ENCODE results near the gene OSBPL8.
"Not testable (repeated sequence)": the region's sequence is repeated elsewhere in the genome, so short reads cannot be mapped to it uniquely, and the experiment has no call there.

Gene OSBPL8

GRCh38 chr12:76340680-76341435, 218.7 kb downstream of the OSBPL8 start:
- no peak for DNase-seq (ENCODE audit: low read depth)
- no peak overlapping the region for H3K4me3 ChIP-seq (ENCODE audit: low read depth, low read length)

GRCh38 chr12:76337583-76337982, 222.0 kb downstream of the OSBPL8 start:
- peak; percentile 18 for DNase-seq (ENCODE audit: low read depth)
- no peak overlapping the region for H3K4me3 ChIP-seq (ENCODE audit: low read depth, low read length)

DNA sequence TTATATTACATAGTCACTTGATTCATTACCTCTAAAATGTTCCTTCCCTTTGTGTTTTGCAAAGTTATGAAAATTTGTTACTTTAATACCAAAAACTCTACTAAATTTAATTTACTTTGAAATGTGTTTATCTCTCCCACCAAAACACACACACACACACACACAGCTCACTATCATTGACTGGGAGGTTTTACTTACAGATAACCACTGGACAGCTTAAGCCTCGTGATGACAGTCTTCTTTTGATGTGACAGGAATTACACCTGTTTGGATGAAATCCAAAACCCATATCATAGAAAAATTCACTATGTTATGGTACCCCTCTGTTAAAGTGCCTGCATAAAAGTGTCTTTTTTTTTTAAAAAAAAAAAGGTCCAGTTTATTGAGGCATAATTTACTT, 227.0 kb downstream of the OSBPL8 start:
- no peak overlapping the region for H3K4me3 ChIP-seq (ENCODE audit: low read depth, low read length)
- DNase-seq (ENCODE audit: low read depth) = no peak

DNA sequence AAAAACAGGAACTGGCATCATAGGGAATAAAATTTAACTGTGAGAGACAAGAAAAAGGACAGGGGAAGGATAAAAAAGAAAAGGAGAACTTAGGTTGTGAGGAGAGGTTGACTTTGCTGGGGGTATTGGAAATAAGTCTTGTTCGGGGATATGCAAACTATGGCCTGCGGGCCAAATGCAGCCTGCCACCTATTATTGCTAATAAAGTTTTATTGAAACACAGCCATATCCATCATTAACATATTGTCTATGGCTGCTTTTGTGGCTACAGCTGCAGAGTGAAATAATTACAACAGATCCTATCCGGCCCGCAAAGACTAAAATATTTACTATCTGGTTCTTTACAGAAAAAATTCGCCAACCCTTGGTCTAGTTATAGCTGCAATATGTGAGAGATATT, 230.0 kb downstream of the OSBPL8 start:
- H3K4me3 ChIP-seq (ENCODE audit: low read depth, low read length) = no peak overlapping the region
- DNase-seq (ENCODE audit: low read depth) = no peak

GRCh38 chr12:76329159-76329558, 230.4 kb downstream of the OSBPL8 start:
- peak; percentile 66 for DNase-seq (ENCODE audit: low read depth)
- H3K4me3 ChIP-seq (ENCODE audit: low read depth, low read length) = no peak overlapping the region

DNA sequence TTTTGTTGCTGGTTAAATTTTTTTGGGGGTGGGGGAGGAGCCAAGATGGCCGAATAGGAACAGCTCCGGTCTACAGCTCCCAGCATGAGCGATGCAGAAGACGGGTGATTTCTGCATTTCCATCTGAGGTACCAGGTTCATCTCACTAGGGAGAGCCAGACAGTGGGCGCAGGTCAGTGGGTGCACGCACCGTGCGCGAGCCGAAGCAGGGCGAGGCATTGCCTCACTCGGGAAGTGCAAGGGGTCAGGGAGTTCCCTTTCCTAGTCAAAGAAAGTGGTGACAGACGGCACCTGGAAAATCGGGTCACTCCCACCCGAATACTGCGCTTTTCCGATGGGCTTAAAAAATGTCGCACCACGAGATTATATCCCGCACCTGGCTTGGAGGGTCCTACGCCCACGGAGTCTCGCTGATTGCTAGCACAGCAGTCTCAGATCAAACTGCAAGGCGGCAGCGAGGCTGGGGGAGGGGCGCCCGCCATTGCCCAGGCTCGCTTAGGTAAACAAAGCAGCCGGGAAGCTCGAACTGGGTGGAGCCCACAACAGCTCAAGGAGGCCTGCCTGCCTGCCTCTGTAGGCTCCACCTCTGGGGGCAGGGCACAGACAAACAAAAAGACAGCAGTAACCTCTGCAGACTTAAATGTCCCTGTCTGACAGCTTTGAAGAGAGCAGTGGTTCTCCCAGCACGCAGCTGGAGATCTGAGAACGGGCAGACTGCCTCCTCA, 239.8 kb downstream of the OSBPL8 start:
- H3K4me3 ChIP-seq (ENCODE audit: low read depth, low read length); DNase-seq (ENCODE audit: low read depth): not testable (repeated sequence)

DNA sequence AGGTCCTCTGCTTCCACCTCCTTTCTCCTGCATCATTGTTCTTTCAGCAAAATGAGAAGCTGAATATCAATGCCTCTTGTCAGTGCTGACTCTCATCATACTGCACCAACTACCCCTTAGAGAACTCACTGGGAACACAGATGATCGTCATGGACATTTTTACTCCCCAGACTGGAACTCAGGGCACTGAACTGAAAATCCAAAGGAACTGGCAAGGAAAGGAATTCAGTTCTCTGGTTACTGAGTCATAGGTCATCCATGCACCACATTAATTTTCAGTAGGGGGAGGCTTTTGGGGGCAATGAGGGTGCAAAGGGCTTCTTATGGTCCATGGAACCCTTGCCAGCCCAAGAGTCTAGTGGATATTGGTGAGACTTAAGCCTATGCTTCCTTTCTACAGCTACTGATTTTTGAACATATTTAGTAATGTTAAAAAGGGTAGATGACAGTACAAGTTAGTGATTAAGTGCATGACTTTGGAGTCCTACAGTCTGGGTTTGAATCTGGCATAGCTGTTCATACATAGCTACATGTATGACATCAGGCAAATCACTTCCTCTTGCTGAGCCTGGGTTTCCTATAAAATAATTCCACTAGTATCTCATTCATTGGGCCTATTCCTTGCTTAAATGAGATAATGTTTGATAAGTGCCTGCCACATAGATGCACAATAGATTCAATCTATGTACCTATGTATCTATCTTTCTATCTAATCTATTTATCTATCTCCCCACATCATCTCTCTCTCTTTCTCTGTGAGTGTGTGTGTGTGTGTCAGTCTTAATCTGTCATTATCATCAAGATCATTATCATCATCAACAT, 240.6 kb downstream of the OSBPL8 start:
- DNase-seq (ENCODE audit: low read depth) = no peak
- H3K4me3 ChIP-seq (ENCODE audit: low read depth, low read length) = no peak overlapping the region

DNA sequence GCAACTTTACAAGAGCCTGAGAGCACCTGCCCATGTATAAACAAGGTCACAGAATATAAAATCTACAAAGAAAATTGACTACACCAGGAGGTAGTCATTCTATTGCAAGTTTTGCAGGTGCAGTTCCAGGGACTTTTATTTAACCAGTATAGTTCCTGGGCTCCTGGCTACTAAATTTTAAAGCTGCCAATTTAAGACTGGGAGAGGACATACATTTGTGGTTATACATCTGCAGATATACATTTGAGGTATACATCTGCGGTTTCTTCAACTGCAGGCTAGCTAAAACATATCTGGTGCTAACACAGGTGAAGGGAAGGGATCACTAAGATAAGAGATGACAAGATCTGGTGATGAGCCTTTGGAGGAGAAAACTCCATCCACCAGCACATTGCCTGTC, 241.6 kb downstream of the OSBPL8 start:
- no peak overlapping the region for H3K4me3 ChIP-seq (ENCODE audit: low read depth, low read length)
- DNase-seq (ENCODE audit: low read depth) = no peak

DNA sequence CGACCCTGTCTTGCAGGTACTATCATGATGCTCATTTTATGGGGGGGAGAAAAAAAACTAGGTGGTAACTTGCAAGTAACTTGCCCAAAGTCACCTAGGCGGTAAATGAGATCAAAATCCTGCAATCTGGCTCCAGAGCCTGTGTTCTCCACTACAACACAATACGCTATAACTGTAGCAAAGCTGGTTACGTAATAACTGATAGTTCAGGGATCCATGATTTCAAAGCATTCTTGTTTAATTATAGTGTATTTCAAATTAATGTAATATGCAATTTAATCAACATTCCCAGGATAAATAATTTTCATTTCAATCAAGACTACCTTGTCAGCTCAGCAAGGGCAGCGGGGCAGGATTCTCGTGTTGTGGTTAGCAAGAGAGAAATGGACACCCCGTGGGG, 243.1 kb downstream of the OSBPL8 start:
- H3K4me3 ChIP-seq (ENCODE audit: low read depth, low read length) = no peak overlapping the region

DNA sequence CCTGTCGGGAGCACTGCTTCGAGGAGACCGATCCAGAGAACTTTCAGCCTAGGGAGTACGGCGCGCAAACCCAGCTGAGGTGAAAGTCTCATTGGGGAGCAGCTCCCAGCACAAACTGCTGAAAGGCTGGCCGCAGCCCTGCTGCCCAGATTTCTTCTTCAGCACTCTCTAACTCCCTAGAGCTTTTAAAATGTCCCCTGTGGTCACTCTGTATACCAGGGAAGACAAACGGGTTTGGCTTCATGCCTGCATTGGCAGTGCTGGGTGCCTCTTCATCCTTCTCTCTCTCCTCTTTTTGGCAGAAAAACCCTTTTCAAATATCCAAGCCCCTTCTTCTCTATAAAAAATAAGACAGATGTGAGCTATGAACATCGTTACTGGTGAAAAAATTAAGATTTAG, 246.3 kb downstream of the OSBPL8 start:
- H3K4me3 ChIP-seq (ENCODE audit: low read depth, low read length) = no peak overlapping the region
- DNase-seq (ENCODE audit: low read depth) = no peak

More for the DNA sequence above, 243.1 kb downstream of the OSBPL8 start:
- DNase-seq (ENCODE audit: low read depth) = no peak

DNA sequence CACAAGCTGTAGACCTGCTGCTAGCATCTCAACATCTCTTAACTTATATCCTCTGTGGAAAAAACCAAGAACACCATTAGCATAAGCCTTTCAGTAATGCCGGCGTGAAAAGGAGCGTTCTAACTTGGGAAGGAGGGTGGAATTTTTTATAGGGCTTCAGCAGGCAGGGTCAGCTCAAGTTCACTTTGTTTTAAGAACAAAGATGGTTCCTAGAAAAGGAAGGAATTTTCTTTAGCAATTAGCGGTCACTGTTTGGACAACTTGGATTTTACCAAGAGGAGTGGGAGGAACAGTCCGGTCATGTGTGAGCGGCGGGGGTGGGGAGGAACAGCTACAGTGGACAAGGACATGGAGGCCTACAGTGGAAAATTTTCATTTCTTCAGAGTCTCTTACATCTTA, 247.3 kb downstream of the OSBPL8 start:
- no peak for DNase-seq (ENCODE audit: low read depth)
- H3K4me3 ChIP-seq (ENCODE audit: low read depth, low read length) = no peak overlapping the region

DNA sequence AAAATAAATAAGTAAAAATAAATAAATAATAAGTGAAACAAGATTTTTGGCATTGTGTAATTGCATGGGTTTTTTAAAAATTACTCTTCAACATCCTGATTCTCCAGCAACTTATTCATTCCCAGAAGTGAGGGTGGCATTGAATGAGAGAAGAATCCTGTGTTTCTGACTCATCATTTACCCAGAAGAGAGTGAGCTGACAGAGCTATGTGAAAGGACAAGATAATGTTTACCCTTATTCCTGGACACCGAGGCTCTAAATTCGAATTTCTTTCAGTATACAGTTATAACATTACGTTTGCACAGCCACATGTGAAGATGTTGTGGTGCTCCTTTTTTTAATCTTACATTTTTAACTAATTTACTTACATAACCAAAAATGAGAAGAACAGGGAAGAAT, 247.8 kb downstream of the OSBPL8 start:
- DNase-seq (ENCODE audit: low read depth) = no peak
- no peak overlapping the region for H3K4me3 ChIP-seq (ENCODE audit: low read depth, low read length)

DNA sequence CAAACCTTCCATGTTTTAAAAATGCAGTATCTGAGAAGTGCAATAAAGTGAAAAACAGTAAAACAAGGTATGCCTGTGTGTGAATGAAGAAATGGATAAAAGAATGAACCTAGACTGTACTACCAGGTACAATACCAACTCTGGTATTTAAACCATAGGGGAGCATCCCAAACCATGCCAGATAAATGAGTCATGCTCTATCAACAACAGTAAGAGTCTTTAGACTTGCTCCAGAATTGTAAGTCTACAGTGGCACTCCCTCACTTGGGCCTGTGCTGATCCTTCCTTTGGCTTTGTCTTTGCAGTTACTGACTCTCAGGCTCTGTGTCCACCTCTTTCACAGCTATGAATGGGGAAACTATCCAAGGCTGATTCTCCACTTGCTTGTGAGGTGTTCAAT, 249.5 kb downstream of the OSBPL8 start:
- DNase-seq (ENCODE audit: low read depth) = no peak
- H3K4me3 ChIP-seq (ENCODE audit: low read depth, low read length) = no peak overlapping the region

DNA sequence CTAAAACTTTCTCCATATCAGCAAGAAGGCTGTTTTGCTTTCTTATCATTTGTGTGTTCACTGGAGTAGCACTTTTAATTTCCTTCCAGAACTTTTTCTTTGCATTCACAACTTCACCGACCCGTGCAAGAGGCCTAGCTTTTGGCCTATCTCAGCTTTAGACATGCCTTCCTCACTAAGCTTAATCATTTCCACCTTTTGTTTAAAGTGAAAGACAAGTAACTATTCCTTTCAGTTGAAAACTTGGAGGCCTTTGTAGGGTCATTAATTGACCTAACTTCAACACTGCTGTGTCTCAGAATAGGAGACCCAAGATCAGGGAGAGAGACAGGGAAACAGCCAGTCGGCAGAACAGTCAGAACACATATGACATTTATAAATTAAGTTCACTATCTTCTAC, 250.7 kb downstream of the OSBPL8 start:
- no peak overlapping the region for H3K4me3 ChIP-seq (ENCODE audit: low read depth, low read length)
- DNase-seq (ENCODE audit: low read depth) = no peak

- no peak for DNase-seq (ENCODE audit: low read depth)
- H3K4me3 ChIP-seq (ENCODE audit: low read depth, low read length) = no peak overlapping the region
Observed at GRCh38 chr12:76307083-76307482, 252.5 kb downstream of the OSBPL8 start.

GRCh38 chr12:76303989-76304460, 255.5 kb downstream of the OSBPL8 start:
- DNase-seq (ENCODE audit: low read depth) = no peak
- no peak overlapping the region for H3K4me3 ChIP-seq (ENCODE audit: low read depth, low read length)

GRCh38 chr12:76303365-76303764, 256.2 kb downstream of the OSBPL8 start:
- no peak overlapping the region for H3K4me3 ChIP-seq (ENCODE audit: low read depth, low read length)
- DNase-seq (ENCODE audit: low read depth) = no peak

Data from skeletal muscle cell (primary cell).